A673 (cell line): ENCODE data around the gene RPUSD4.

Experiments
- EZH2 ChIP-seq: fragments of 200-600 bp; sonication (generic); IDR thresholded peaks from 2 replicates; pipeline ENCODE4 v1.6.1; 2017; ENCODE audit warnings: borderline replicate concordance, low read depth, mild to moderate bottlenecking, mixed read lengths, antibody characterized with exemption, low read length; ENCODE audit not compliant: poor library complexity, severe bottlenecking
- TF ChIP-seq, protein P1 (sequence below): fragments of 300-800, 200-600 bp; sonication (generic); conservative IDR thresholded peaks from 2 replicates; pipeline ENCODE4 v1.5.1; 2017; ENCODE audit warnings: low read depth, mild to moderate bottlenecking, antibody characterized with exemption, low read length, moderate library complexity, mixed read lengths

DNA sequence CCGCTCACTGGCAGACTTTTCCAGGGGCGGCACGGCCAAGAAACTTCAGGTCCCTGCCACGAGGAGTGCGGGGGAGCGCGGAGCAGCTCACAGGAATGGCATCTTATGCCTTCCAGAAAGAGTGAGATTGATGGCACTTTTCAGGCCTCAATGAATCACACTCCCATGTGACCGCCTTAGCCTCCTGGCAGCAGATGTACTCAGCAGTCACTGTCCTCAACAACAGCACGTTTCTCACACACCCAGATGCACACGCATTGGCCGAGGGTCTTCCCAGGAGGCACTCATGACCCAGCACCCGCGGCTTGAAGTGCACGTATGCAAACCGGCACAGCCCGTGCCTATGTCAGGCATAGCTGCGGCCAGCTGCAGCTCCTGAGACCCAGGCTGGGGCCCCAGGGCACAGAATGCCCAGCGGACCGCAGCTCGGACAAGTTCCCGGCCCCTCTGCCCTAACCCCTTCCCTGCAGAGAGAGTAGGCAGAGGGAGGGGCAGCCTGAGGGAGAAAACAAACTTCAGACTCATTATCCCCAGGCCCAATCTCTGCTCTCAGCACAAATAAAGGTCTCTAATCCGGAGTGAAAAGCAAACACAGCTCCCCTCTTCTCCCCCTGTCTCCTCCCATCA is 48.3 kb downstream of the RPUSD4 start:
- TF ChIP-seq, protein P1, sequence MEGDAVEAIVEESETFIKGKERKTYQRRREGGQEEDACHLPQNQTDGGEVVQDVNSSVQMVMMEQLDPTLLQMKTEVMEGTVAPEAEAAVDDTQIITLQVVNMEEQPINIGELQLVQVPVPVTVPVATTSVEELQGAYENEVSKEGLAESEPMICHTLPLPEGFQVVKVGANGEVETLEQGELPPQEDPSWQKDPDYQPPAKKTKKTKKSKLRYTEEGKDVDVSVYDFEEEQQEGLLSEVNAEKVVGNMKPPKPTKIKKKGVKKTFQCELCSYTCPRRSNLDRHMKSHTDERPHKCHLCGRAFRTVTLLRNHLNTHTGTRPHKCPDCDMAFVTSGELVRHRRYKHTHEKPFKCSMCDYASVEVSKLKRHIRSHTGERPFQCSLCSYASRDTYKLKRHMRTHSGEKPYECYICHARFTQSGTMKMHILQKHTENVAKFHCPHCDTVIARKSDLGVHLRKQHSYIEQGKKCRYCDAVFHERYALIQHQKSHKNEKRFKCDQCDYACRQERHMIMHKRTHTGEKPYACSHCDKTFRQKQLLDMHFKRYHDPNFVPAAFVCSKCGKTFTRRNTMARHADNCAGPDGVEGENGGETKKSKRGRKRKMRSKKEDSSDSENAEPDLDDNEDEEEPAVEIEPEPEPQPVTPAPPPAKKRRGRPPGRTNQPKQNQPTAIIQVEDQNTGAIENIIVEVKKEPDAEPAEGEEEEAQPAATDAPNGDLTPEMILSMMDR = no peak
- TF ChIP-seq EZH2 = no peak
